Neuronal stem cell (in vitro differentiated cells): Measurements from ENCODE around the gene HS2ST1.

Experiments
- DNase-seq: peaks from one replicate; pipeline ENCODE4 v3.0.0-alpha.2; 2013; ENCODE audit warnings: low spot score
- H2AFZ ChIP-seq: one replicate; pipeline ENCODE4 v1.6.1; 2013; ENCODE audit warnings: mild to moderate bottlenecking, low read length, inconsistent platforms
- H2AK5ac ChIP-seq: 2 replicates; pipeline ENCODE4 v1.6.1; 2013; ENCODE audit warnings: low read depth, mild to moderate bottlenecking, inconsistent platforms, low read length, moderate library complexity, mixed read lengths
- H2BK120ac ChIP-seq: 2 replicates; pipeline ENCODE4 v1.6.1; 2013; ENCODE audit warnings: low read depth, mild to moderate bottlenecking, inconsistent platforms, low read length, moderate library complexity, mixed read lengths
- H2BK12ac ChIP-seq: one replicate; pipeline ENCODE4 v1.6.1; 2013; ENCODE audit warnings: low read length, inconsistent platforms
- H2BK15ac ChIP-seq: 2 replicates; pipeline ENCODE4 v1.6.1; 2013; ENCODE audit warnings: mild to moderate bottlenecking, low read length, inconsistent platforms, mixed read lengths
- H2BK5ac ChIP-seq: one replicate; pipeline ENCODE4 v1.6.1; 2013; ENCODE audit warnings: inconsistent platforms, mild to moderate bottlenecking, low read length, moderate library complexity
- H3K14ac ChIP-seq: one replicate; pipeline ENCODE4 v1.6.1; 2013; ENCODE audit warnings: low read length, inconsistent platforms
- H3K18ac ChIP-seq: 2 replicates; pipeline ENCODE4 v1.6.1; 2013; ENCODE audit warnings: low read length, inconsistent platforms
- H3K23ac ChIP-seq: 2 replicates; pipeline ENCODE4 v1.6.1; 2013; ENCODE audit warnings: low read depth, mild to moderate bottlenecking, mixed read lengths, low read length, inconsistent platforms; ENCODE audit not compliant: poor library complexity
- H3K27ac ChIP-seq: replicated peaks from 3 replicates; pipeline ENCODE4 v1.5.1; 2013; ENCODE audit warnings: low read length, inconsistent platforms
- H3K27me3 ChIP-seq, 3 experiments: 2 replicates each; pipeline ENCODE4 v1.6.1; 2013; ENCODE audit warnings: low read length in 3 of 3, mild to moderate bottlenecking in 2 of 3, inconsistent platforms in 1 of 3, low read depth in 1 of 3, mixed read lengths in 1 of 3, moderate library complexity in 1 of 3; ENCODE audit not compliant: control insufficient read depth in 3 of 3, insufficient read depth in 3 of 3
- H3K36me3 ChIP-seq, 2 donors: replicated peaks in 1 of 2; 2 replicates each; pipeline ENCODE4 v1.6.1; 2013; ENCODE audit warnings: low read length in 2 of 2; ENCODE audit not compliant: control insufficient read depth in 2 of 2, insufficient read depth in 2 of 2
- H3K4ac ChIP-seq: 2 replicates; pipeline ENCODE4 v1.6.1; 2013; ENCODE audit warnings: inconsistent platforms, mild to moderate bottlenecking, low read length, moderate library complexity
- H3K4me1 ChIP-seq, 2 donors: 1 replicate in 1 of 2; 2 replicates in 1 of 2; pipeline ENCODE4 v1.6.1; 2013; ENCODE audit warnings: low read length in 2 of 2, low read depth in 1 of 2; ENCODE audit not compliant: control insufficient read depth in 2 of 2, insufficient read depth in 1 of 2
- H3K4me2 ChIP-seq: one replicate; pipeline ENCODE4 v1.6.1; 2013; ENCODE audit warnings: mild to moderate bottlenecking, low read length, inconsistent platforms; ENCODE audit not compliant: insufficient read depth, poor library complexity, severe bottlenecking
- H3K4me3 ChIP-seq, 2 donors: 2 replicates each; pipeline ENCODE4 v1.5.1; 2013; ENCODE audit warnings: low read length in 2 of 2, mild to moderate bottlenecking in 2 of 2, inconsistent platforms in 1 of 2, moderate library complexity in 1 of 2
- H3K79me1 ChIP-seq: one replicate; pipeline ENCODE4 v1.6.1; 2013; ENCODE audit warnings: low read depth, mild to moderate bottlenecking, inconsistent platforms, low read length, moderate library complexity
- H3K9ac ChIP-seq: one replicate; pipeline ENCODE4 v1.6.1; 2013; ENCODE audit warnings: mild to moderate bottlenecking, low read depth, low read length, inconsistent platforms; ENCODE audit not compliant: poor library complexity
- H3K9me3 ChIP-seq, 2 donors: replicated peaks in 1 of 2; 2 replicates each; pipeline versions ENCODE3 to v1.6.1; 2013; ENCODE audit warnings: low read length in 2 of 2, mild to moderate bottlenecking in 2 of 2, inconsistent platforms in 1 of 2, low read depth in 1 of 2, mixed read lengths in 1 of 2, moderate library complexity in 1 of 2; ENCODE audit not compliant: control insufficient read depth in 2 of 2, insufficient read depth in 1 of 2
- H4K8ac ChIP-seq: one replicate; pipeline ENCODE4 v1.6.1; 2013; ENCODE audit warnings: low read depth, mild to moderate bottlenecking, inconsistent platforms, low read length, moderate library complexity
- H4K91ac ChIP-seq: one replicate; pipeline ENCODE4 v1.6.1; 2013; ENCODE audit warnings: low read length, low read depth, mild to moderate bottlenecking, inconsistent platforms; ENCODE audit not compliant: poor library complexity
- WGBS, 2 donors: extraction: QIAGEN DNeasy Blood & Tissue Kit; methylation state at CpG; one replicate each; pipeline ENCODE4 v1.1.7; 2013; ENCODE audit warnings: missing lambda C conversion rate in 2 of 2, mixed read lengths in 1 of 2; ENCODE audit not compliant: insufficient read length in 2 of 2, insufficient replicate concordance in 1 of 2; ENCODE audit errors: extremely low coverage in 2 of 2; 5-methylcytosine and 5-hydroxymethylcytosine counted together

Gene HS2ST1

GRCh38 chr1:86998727-86999126, 84.3 kb downstream of the HS2ST1 start:
- Histone ChIP-seq H3K27me3 (no peaks in the 10 kb centered on the region), H2AFZ (no peak overlapping the region), H3K9ac (no peak overlapping the region), H3K14ac (no peak overlapping the region), H3K18ac (no peak overlapping the region), H3K4me2 (no peak overlapping the region), H2BK120ac (no peak overlapping the region), H3K4me3 (no peak overlapping the region), H4K91ac (no peak overlapping the region), H3K79me1 (peaks cover 2% of the 10 kb centered on the region), H3K23ac (no peak overlapping the region), H3K4ac (no peak overlapping the region), H2BK15ac (no peak overlapping the region), H3K27ac (no peak overlapping the region), H2BK12ac (no peak overlapping the region), H3K36me3 (no peaks in the 10 kb centered on the region), H3K4me1 (peaks cover 0 to 8% of the 10 kb centered on the region in 2 donors), H2AK5ac (no peak overlapping the region), H4K8ac (no peak overlapping the region), H3K9me3 (peaks cover 0 to 3% of the 10 kb centered on the region in 2 donors), H2BK5ac (no peak overlapping the region)
- DNase-seq = no peak

GRCh38 chr1:87000460-87000859, 86.0 kb downstream of the HS2ST1 start:
- WGBS, 2 donors = no CpG with 5 or more reads among the region's 2 CpGs

GRCh38 chr1:87004857-87005256, 90.4 kb downstream of the HS2ST1 start:
- H3K4ac ChIP-seq = no peak overlapping the region
- H4K8ac ChIP-seq = no peak overlapping the region
- H3K9me3 ChIP-seq = no peaks in the 10 kb centered on the region
- H3K4me3 ChIP-seq = no peak overlapping the region
- peaks cover 0 to 6% of the 10 kb centered on the region in 2 donors for H3K4me1 ChIP-seq
- no peak overlapping the region for H2AFZ ChIP-seq
- no peak overlapping the region for H3K9ac ChIP-seq
- H2AK5ac ChIP-seq = no peak overlapping the region
- H3K36me3 ChIP-seq = no peaks in the 10 kb centered on the region
- H3K79me1 ChIP-seq = peaks cover 2% of the 10 kb centered on the region
- no peak overlapping the region for H2BK5ac ChIP-seq
- no CpG with 5 or more reads among the region's 1 CpG for WGBS, 2 donors
- no peak overlapping the region for H2BK120ac ChIP-seq
- no peak overlapping the region for H3K27ac ChIP-seq
- H3K18ac ChIP-seq = no peak overlapping the region
- H3K23ac ChIP-seq = no peak overlapping the region
- H3K14ac ChIP-seq = no peak overlapping the region
- no peak overlapping the region for H3K4me2 ChIP-seq
- no peak overlapping the region for H2BK12ac ChIP-seq
- no peak overlapping the region for H2BK15ac ChIP-seq
- no peak for DNase-seq
- no peak overlapping the region for H4K91ac ChIP-seq
- no peaks in the 10 kb centered on the region for H3K27me3 ChIP-seq

More at GRCh38 chr1:87000460-87000859, 86.0 kb downstream of the HS2ST1 start:
- no peak overlapping the region for H3K18ac ChIP-seq
- no peak overlapping the region for H3K14ac ChIP-seq
- H2BK12ac ChIP-seq = no peak overlapping the region
- H3K23ac ChIP-seq = no peak overlapping the region
- H2BK120ac ChIP-seq = no peak overlapping the region
- no peak overlapping the region for H3K9ac ChIP-seq
- H3K4me1 ChIP-seq = peaks cover 0 to 8% of the 10 kb centered on the region in 2 donors
- H3K4me2 ChIP-seq = no peak overlapping the region
- H3K4me3 ChIP-seq = no peak overlapping the region
- H2AK5ac ChIP-seq = no peak overlapping the region
- H3K27ac ChIP-seq = no peak overlapping the region
- peaks cover 0 to 3% of the 10 kb centered on the region in 2 donors for H3K9me3 ChIP-seq
- no peak overlapping the region for H2AFZ ChIP-seq
- H3K27me3 ChIP-seq = no peaks in the 10 kb centered on the region
- no peak overlapping the region for H4K91ac ChIP-seq
- no peak overlapping the region for H3K4ac ChIP-seq
- no peak overlapping the region for H4K8ac ChIP-seq
- H3K36me3 ChIP-seq = no peaks in the 10 kb centered on the region
- no peak overlapping the region for H2BK5ac ChIP-seq
- H3K79me1 ChIP-seq = peaks cover 2% of the 10 kb centered on the region
- no peak overlapping the region for H2BK15ac ChIP-seq
- DNase-seq = no peak

GRCh38 chr1:87007323-87007722, 92.9 kb downstream of the HS2ST1 start:
- Histone ChIP-seq H3K14ac (no peak overlapping the region), H3K18ac (no peak overlapping the region), H3K23ac (no peak overlapping the region), H3K4ac (no peak overlapping the region), H2BK120ac (no peak overlapping the region), H3K9me3 (peaks cover 0 to 10% of the 10 kb centered on the region in 2 donors), H3K27ac (no peak overlapping the region), H4K91ac (no peak overlapping the region), H3K9ac (no peak overlapping the region), H3K27me3 (no peaks in the 10 kb centered on the region), H2AK5ac (no peak overlapping the region), H3K36me3 (no peaks in the 10 kb centered on the region), H2BK5ac (no peak overlapping the region), H3K4me1 (no peaks in the 10 kb centered on the region), H3K79me1 (peaks cover under 1% of the 10 kb centered on the region), H2BK12ac (no peak overlapping the region), H3K4me3 (no peak overlapping the region), H2AFZ (no peak overlapping the region), H4K8ac (no peak overlapping the region), H2BK15ac (no peak overlapping the region), H3K4me2 (no peak overlapping the region)
- DNase-seq = no peak
- WGBS, 2 donors = no CpG with 5 or more reads among the region's 1 CpG
